ENCODE data around the gene CES2. TPM values are rescaled to one million over a fixed set of nuclear protein-coding genes. Genes with fewer than 3 reads are reported as not detected.

Gene CES2
- total RNA-seq, 1 experiment from 2014 or later: 35.4 TPM

DNA sequence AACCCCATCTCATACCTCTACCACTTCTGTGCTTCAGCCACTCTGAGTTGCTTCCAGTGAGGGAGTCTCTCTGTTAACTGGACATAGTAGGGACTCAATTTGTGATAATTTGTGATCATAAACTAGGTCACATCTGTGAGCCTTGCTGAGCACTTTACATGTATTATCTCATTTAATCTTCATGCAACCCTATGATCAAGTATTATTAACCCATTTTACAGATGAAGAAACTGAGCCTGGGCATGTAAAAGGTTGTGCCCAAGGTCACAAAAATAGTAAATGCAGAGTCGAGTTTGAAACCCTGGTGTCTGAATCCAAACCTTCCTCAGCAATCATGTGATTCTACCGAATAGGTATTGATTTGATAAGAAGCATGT is 36.4 kb upstream of the CES2 start:
- H3K27me3 ChIP-seq (ENCODE audit: insufficient read depth, low read length): no peaks in the 10 kb centered on the region
- no peaks in the 10 kb centered on the region for H3K79me2 ChIP-seq (ENCODE audit: insufficient read depth, low read length)
- ChIA-PET CTCF (no interaction called here), POLR2A (no interaction called here), RAD21 (ENCODE audit: low non-redundant PET in 1 of 2, low total read pairs in 2 of 2, uncharacterized antibody in 2 of 2, unreplicated experiment in 2 of 2) (no interaction called here)
- no peak overlapping the region for H3K4me3 ChIP-seq (replicated peaks in 1 of 2; ENCODE audit: low read depth in 1 of 2, low read length in 2 of 2)
- H3K9me3 ChIP-seq (ENCODE audit: control insufficient read depth in 1 of 2, insufficient read depth in 1 of 2, low read depth in 1 of 2, low read length in 2 of 2): no peaks in the 10 kb centered on the region
- H3K36me3 ChIP-seq (ENCODE audit: control insufficient read depth in 1 of 2, insufficient read depth in 2 of 2, low read length in 2 of 2): no peaks in the 10 kb centered on the region
- no peak overlapping the region for H2AFZ ChIP-seq (ENCODE audit: low read depth, low read length, poor library complexity, severe bottlenecking)
- no peak for TF ChIP-seq SRF (IDR thresholded peaks at IDR 0.05; ENCODE audit: low read depth)
- no peak for TF ChIP-seq POLR2A (IDR thresholded peaks at IDR 0.05; ENCODE audit: borderline replicate concordance, extremely low read depth, insufficient read depth, insufficient read length)
- TF ChIP-seq YY1 (IDR thresholded peaks at IDR 0.05; ENCODE audit: extremely low read depth, insufficient replicate concordance, low read depth, low read length): no peak
- TF ChIP-seq, protein P1, sequence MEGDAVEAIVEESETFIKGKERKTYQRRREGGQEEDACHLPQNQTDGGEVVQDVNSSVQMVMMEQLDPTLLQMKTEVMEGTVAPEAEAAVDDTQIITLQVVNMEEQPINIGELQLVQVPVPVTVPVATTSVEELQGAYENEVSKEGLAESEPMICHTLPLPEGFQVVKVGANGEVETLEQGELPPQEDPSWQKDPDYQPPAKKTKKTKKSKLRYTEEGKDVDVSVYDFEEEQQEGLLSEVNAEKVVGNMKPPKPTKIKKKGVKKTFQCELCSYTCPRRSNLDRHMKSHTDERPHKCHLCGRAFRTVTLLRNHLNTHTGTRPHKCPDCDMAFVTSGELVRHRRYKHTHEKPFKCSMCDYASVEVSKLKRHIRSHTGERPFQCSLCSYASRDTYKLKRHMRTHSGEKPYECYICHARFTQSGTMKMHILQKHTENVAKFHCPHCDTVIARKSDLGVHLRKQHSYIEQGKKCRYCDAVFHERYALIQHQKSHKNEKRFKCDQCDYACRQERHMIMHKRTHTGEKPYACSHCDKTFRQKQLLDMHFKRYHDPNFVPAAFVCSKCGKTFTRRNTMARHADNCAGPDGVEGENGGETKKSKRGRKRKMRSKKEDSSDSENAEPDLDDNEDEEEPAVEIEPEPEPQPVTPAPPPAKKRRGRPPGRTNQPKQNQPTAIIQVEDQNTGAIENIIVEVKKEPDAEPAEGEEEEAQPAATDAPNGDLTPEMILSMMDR (IDR thresholded peaks at IDR 0.05 in 2 of 3, conservative IDR thresholded peaks at IDR 0.05 in 1 of 3; ENCODE audit: borderline replicate concordance in 1 of 3, insufficient read depth in 1 of 3, low read depth in 2 of 3, low read length in 2 of 3): no peak
- TF ChIP-seq EGR1 (IDR thresholded peaks at IDR 0.05; ENCODE audit: low read depth): no peak
- TF ChIP-seq CBX3 (IDR thresholded peaks at IDR 0.05; ENCODE audit: low read depth): no peak
- TF ChIP-seq RAD21 (IDR thresholded peaks at IDR 0.05; ENCODE audit: low read depth): no peak
- no peak for TF ChIP-seq ZFX (IDR thresholded peaks at IDR 0.05)
- no peak for TF ChIP-seq ZNF274 (IDR thresholded peaks at IDR 0.05; ENCODE audit: low read depth, low read length)
- no peak for TF ChIP-seq POLR2AphosphoS5 (IDR thresholded peaks at IDR 0.05; ENCODE audit: low read depth, low read length)
- TF ChIP-seq FOSL1 (IDR thresholded peaks at IDR 0.05; ENCODE audit: low read depth): no peak
- TF ChIP-seq, protein P2, sequence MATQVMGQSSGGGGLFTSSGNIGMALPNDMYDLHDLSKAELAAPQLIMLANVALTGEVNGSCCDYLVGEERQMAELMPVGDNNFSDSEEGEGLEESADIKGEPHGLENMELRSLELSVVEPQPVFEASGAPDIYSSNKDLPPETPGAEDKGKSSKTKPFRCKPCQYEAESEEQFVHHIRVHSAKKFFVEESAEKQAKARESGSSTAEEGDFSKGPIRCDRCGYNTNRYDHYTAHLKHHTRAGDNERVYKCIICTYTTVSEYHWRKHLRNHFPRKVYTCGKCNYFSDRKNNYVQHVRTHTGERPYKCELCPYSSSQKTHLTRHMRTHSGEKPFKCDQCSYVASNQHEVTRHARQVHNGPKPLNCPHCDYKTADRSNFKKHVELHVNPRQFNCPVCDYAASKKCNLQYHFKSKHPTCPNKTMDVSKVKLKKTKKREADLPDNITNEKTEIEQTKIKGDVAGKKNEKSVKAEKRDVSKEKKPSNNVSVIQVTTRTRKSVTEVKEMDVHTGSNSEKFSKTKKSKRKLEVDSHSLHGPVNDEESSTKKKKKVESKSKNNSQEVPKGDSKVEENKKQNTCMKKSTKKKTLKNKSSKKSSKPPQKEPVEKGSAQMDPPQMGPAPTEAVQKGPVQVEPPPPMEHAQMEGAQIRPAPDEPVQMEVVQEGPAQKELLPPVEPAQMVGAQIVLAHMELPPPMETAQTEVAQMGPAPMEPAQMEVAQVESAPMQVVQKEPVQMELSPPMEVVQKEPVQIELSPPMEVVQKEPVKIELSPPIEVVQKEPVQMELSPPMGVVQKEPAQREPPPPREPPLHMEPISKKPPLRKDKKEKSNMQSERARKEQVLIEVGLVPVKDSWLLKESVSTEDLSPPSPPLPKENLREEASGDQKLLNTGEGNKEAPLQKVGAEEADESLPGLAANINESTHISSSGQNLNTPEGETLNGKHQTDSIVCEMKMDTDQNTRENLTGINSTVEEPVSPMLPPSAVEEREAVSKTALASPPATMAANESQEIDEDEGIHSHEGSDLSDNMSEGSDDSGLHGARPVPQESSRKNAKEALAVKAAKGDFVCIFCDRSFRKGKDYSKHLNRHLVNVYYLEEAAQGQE (IDR thresholded peaks at IDR 0.05; ENCODE audit: low read depth): no peak
- TF ChIP-seq JUND (IDR thresholded peaks at IDR 0.05): no peak
- TF ChIP-seq EZH2phosphoT487 (IDR thresholded peaks at IDR 0.05; ENCODE audit: borderline replicate concordance): no peak
- no peak for TF ChIP-seq ELF1 (IDR thresholded peaks at IDR 0.05; ENCODE audit: borderline replicate concordance, low read depth)
- no peak for TF ChIP-seq SP1 (IDR thresholded peaks at IDR 0.05; ENCODE audit: low read depth)
- no peak overlapping the region for H3K4me2 ChIP-seq (ENCODE audit: low read length)
- no peak overlapping the region for H3K27ac ChIP-seq (ENCODE audit: low read depth, low read length)
- H4K20me1 ChIP-seq (ENCODE audit: insufficient read depth): no peaks in the 10 kb centered on the region
- ATAC-seq (no peak), DNase-seq (ENCODE audit: low read depth, low spot score) (no peak)
- no peaks in the 10 kb centered on the region for H3K9me2 ChIP-seq (ENCODE audit: insufficient read depth)
- no TSS peak for BruUV-seq (replicated peaks)
- intact Hi-C loops (cut with micrococcal nuclease): loop anchor here (5.0 to 10.0 kb wide), 2 partner anchors 53 to 206 kb away; partner anchors contain the start of gene PHAF1
- H3K4me1 ChIP-seq (ENCODE audit: control insufficient read depth in 1 of 2, insufficient read depth in 2 of 2, low read length in 2 of 2): peaks cover 7 to 12% of the 10 kb centered on the region in 2 experiments; a peak in 3 of 4 replicates
- H3K9ac ChIP-seq (ENCODE audit: low read length): no peak overlapping the region

Measured in HCT116 (cell line).